Suprapubic skin (tissue), 4 donors: Measurements from ENCODE around the gene SEZ6L. TPM values are rescaled to one million over a fixed set of nuclear protein-coding genes. Genes with fewer than 3 reads are reported as not detected.

Source experiments
- DNase-seq, 2 donors: peaks; one replicate each; pipeline ENCODE4 v3.0.0-alpha.2; 2019; ENCODE audit warnings: low spot score in 2 of 2
- H3K27ac ChIP-seq: fragments of 200-600 bp; sonication (generic); one replicate; pipeline ENCODE4 v1.5.1; 2019
- H3K27me3 ChIP-seq: fragments of 200-600 bp; sonication (generic); one replicate; pipeline ENCODE4 v1.5.1; 2019
- H3K36me3 ChIP-seq: fragments of 200-600 bp; sonication (generic); one replicate; pipeline ENCODE4 v1.5.1; 2019
- H3K4me1 ChIP-seq: fragments of 200-600 bp; sonication (generic); one replicate; pipeline ENCODE4 v1.5.1; 2019
- H3K4me3 ChIP-seq: fragments of 200-600 bp; sonication (generic); one replicate; pipeline ENCODE4 v1.5.1; 2019; ENCODE audit warnings: mild to moderate bottlenecking
- H3K9me3 ChIP-seq: fragments of 200-600 bp; sonication (generic); one replicate; pipeline ENCODE4 v1.5.1; 2019
- CTCF ChIP-seq, 2 donors: fragments of 200-600 bp in 1 of 2; fragments of 450-650 bp in 1 of 2; sonication (generic) in 1 of 2; IDR thresholded peaks; one replicate each; pipeline ENCODE4 v1.5.1; 2016 to 2019; ENCODE audit warnings: antibody characterized with exemption in 2 of 2, mild to moderate bottlenecking in 1 of 2, moderate library complexity in 1 of 2
- EP300 ChIP-seq: sonication (generic); formaldehyde crosslinking; IDR thresholded peaks from one replicate; pipeline ENCODE4 v1.6.1; 2017; ENCODE audit warnings: antibody characterized with exemption
- POLR2A ChIP-seq, 2 donors: fragments of 450-650 bp; IDR thresholded peaks; one replicate each; pipeline ENCODE4 v1.6.1; 2017; ENCODE audit warnings: antibody characterized with exemption in 2 of 2, mild to moderate bottlenecking in 2 of 2, moderate library complexity in 2 of 2
- POLR2AphosphoS5 ChIP-seq, 3 donors: sonication (generic); formaldehyde crosslinking; IDR thresholded peaks; one replicate each; pipeline ENCODE4 v1.6.1; 2017; ENCODE audit warnings: antibody characterized with exemption in 3 of 3
- WGBS: methylation state at CpG from one replicate; pipeline ENCODE4 v1.1.5; 2018; 5-methylcytosine and 5-hydroxymethylcytosine counted together
- total RNA-seq, 4 donors: library from RNA; depleted of rRNA; stranded (reverse); fragments of >200 nt; gene quantifications; one replicate each; pipeline ENCODE4 v1.1.0, GENCODE V29; 2016

Gene SEZ6L
- total RNA-seq, 4 donors from 2014 or later, result 0.24 to 2.2 (median 0.89) TPM

GRCh38 chr22:26410386-26410785 lies 241.1 kb downstream of the SEZ6L start:
- H3K9me3 ChIP-seq, result no peaks in the 10 kb centered on the region
- TF ChIP-seq EP300, result no peak
- no peak for TF ChIP-seq CTCF (IDR thresholded peaks at IDR 0.05)
- no peak for TF ChIP-seq POLR2A (IDR thresholded peaks at IDR 0.05)
- no peak for TF ChIP-seq POLR2AphosphoS5 (IDR thresholded peaks at IDR 0.05)
- H3K4me1 ChIP-seq, result no peaks in the 10 kb centered on the region
- H3K27me3 ChIP-seq, result peaks cover 15% of the 10 kb centered on the region
- DNase-seq, result no peak
- 79% methylated on average over 5 of the region's 5 CpGs for WGBS
- no peak overlapping the region for H3K27ac ChIP-seq
- no peaks in the 10 kb centered on the region for H3K36me3 ChIP-seq
- H3K4me3 ChIP-seq, result no peak overlapping the region

DNA sequence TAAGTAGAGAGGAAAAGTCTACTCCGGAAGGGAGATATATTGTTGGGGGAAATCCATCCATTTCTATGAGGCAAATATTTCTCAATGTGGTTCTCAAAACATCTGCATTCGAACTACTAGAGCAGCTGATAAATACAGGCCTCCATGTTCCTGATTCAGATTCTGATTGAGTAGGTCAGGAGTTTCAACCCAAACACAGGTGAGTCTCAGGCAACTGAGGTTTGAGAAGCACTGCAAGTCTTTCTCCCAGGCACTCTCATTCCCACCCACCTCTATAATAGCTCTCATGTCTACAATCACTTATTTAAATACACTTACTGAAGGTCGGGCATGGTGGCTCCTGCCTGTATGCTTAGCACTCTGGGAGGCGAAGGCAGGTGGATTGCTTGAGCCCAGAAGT lies 245.1 kb downstream of the SEZ6L start:
- no peak for DNase-seq
- no peaks in the 10 kb centered on the region for H3K9me3 ChIP-seq
- 91% methylated on average over 4 of the region's 4 CpGs for WGBS
- H3K4me1 ChIP-seq, result peaks cover 20% of the 10 kb centered on the region
- H3K36me3 ChIP-seq, result no peaks in the 10 kb centered on the region
- no peak overlapping the region for H3K4me3 ChIP-seq
- peaks cover 15% of the 10 kb centered on the region for H3K27me3 ChIP-seq
- no peak for TF ChIP-seq POLR2AphosphoS5 (IDR thresholded peaks at IDR 0.05)
- TF ChIP-seq EP300, result no peak
- no peak for TF ChIP-seq POLR2A (IDR thresholded peaks at IDR 0.05)
- no peak for TF ChIP-seq CTCF (IDR thresholded peaks at IDR 0.05)
- no peak overlapping the region for H3K27ac ChIP-seq

DNA sequence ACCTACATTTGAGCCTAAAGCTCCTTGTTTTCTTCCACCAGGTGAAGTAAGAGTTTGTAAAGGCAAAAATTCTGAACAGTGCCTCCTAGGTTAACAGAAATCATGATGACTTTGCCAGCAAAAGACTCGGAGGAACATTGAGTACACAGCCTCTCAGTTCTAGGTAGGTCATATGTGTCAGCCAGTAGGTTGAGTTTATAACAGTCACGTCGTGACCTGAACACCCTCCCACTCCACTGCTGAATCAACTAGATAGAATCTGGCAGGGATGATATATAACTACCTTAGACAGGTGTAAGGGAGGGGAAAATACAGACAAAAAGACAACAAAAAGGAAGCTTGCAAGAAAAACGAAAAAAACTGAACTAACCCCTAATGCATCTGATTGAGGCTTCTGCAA lies 247.0 kb downstream of the SEZ6L start:
- H3K36me3 ChIP-seq, result no peaks in the 10 kb centered on the region
- no peaks in the 10 kb centered on the region for H3K9me3 ChIP-seq
- peaks cover 12% of the 10 kb centered on the region for H3K27me3 ChIP-seq
- WGBS, result 28% methylated on average over 4 of the region's 4 CpGs
- DNase-seq, result no peak
- H3K4me3 ChIP-seq, result no peak overlapping the region
- H3K4me1 ChIP-seq, result peaks cover 20% of the 10 kb centered on the region
- H3K27ac ChIP-seq, result no peak overlapping the region
- TF ChIP-seq CTCF (IDR thresholded peaks at IDR 0.05) (no peak), POLR2A (IDR thresholded peaks at IDR 0.05) (no peak), POLR2AphosphoS5 (IDR thresholded peaks at IDR 0.05) (no peak), EP300 (no peak)

DNA sequence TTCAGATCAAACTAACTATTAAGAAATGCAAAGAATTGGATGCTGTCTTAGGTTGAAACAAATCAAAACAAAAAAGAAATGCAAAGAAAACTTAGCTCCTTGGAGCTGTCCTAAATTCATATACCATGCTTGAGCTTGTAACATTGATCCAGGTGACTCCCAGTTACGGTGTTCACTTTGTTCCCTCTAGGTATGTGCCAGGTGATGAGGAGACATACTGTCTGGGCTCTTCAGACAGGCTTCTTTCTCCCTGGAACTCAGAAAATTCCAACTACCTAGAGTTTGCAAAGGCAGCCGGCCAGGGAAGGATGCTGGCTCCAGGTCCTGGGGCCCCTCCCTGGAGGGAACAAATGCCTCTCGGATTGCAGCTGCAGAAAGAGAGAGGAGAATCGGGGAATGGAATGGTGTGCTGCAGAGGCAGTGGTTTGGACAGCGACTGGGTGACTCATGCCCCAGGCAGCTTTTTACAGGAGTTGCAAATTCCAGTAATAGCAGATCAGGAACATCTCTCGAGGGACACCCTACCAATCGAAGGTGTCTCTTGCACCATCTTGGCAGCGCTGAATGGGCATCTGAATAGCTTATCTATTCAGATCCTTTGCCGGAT lies 247.5 kb downstream of the SEZ6L start:
- peaks cover 20% of the 10 kb centered on the region for H3K4me1 ChIP-seq
- 34% methylated on average over 9 of the region's 9 CpGs for WGBS
- no peak for DNase-seq
- no peak overlapping the region for H3K27ac ChIP-seq
- H3K36me3 ChIP-seq, result no peaks in the 10 kb centered on the region
- no peak overlapping the region for H3K4me3 ChIP-seq
- peaks cover 12% of the 10 kb centered on the region for H3K27me3 ChIP-seq
- TF ChIP-seq CTCF (IDR thresholded peaks at IDR 0.05) (no peak), POLR2A (IDR thresholded peaks at IDR 0.05) (no peak), POLR2AphosphoS5 (IDR thresholded peaks at IDR 0.05) (peak in 1 of 3 donors; percentile 23)
- H3K9me3 ChIP-seq, result no peaks in the 10 kb centered on the region

DNA sequence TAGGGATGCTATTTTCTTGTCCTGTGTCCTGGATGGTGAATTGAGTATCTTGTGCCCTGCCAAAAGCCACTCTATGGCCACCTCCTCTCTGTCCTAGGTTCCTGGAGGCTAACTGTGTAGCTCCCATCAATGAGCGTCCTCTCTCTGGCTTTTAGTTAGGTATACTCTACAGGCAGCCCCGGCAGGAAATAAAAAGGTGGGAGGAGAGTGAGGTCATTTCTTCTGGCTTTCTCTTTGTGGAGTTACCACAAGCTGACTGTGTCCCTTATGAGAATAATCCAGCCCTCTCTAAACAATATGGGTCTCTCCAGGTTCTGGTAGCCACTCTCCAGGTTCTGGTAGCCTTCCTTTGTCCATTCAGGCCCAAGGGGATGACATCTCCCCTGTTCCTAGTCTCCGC lies 248.1 kb downstream of the SEZ6L start:
- H3K36me3 ChIP-seq, result no peaks in the 10 kb centered on the region
- H3K27ac ChIP-seq, result no peak overlapping the region
- no peaks in the 10 kb centered on the region for H3K9me3 ChIP-seq
- H3K4me1 ChIP-seq, result peaks cover 20% of the 10 kb centered on the region
- no peak overlapping the region for H3K4me3 ChIP-seq
- peaks cover 6% of the 10 kb centered on the region for H3K27me3 ChIP-seq
- 66% methylated on average over 3 of the region's 3 CpGs for WGBS
- no peak for TF ChIP-seq CTCF (IDR thresholded peaks at IDR 0.05)
- no peak for TF ChIP-seq POLR2A (IDR thresholded peaks at IDR 0.05)
- no peak for TF ChIP-seq EP300
- TF ChIP-seq POLR2AphosphoS5 (IDR thresholded peaks at IDR 0.05), result no peak
- DNase-seq, result no peak
